Non-pigmented ciliary epithelial cell (primary cell): Measurements from ENCODE around the gene LZIC.
A peak's percentile ranks its signal among the peaks of the same experiment; 100 is the strongest.

Source experiments
- DNase-seq: peaks from one replicate; pipeline ENCODE4 v3.0.0-alpha.2; 2010; ENCODE audit warnings: low read depth

LZIC gene

GRCh38 chr1:9886092-9886742 is 57.0 kb downstream of the LZIC start:
- DNase-seq: no peak

DNA sequence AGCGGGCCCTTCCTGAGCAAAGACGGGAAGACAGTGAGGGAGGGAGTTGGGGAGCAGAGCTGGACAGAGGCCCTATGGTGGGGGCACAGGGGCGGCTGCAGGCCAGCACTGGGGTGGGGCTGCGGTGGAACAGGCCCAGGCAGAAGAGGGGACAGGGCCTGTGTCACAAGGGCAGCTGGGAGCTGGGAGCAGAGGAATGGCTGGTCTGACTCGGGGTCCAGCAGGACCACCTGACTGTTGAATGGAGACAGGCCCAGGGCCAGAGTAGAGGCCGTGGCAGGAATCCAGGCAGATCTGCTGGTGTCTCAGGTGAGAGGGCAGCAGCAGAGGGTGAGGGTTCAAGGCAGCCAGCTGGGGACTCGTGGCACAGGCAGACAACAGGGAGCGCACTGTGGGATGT is 58.4 kb downstream of the LZIC start:
- no peak for DNase-seq

DNA sequence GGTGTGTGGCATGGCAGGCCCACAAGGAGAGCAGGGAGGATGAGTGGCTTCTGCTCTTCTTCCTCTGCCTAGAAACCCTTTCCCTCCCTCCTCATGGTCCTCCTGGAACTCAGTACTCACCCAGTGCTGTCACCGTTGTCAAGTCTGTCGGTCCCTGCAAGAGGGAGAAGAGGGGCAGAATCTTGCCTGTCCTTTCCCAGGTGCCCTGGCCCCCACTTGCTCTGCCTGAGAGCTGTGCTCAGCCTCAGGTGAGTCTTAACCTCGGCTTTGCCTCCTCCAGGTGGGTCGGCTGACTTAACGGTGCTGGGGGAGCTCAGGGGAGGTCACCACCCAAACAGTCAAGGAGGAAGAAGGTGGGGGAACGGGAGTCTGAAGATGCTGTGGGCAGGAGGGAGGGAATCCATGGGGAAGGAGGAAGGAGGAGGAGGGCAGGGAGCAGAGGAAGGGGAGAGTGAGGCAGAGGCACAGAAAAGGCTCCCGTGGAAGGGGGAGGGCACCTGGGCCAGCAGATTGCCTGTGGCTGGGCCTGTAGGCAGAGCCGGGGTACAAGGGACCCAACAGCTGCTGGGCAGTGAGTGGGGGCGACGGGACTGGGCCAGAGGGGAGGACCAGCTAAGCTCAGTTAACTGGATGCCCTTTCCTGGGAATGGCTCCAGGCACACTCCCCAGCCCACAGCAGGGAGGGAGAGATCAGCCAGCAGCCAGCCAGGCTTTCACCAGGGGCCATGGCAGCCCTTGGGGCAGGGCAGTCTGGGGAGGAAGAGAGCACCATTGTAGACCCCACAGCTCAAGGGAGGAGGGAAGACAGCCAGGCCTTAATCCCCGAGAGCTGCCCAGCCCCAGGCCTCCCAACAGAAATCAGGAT is 59.4 kb downstream of the LZIC start:
- DNase-seq: no peak

DNA sequence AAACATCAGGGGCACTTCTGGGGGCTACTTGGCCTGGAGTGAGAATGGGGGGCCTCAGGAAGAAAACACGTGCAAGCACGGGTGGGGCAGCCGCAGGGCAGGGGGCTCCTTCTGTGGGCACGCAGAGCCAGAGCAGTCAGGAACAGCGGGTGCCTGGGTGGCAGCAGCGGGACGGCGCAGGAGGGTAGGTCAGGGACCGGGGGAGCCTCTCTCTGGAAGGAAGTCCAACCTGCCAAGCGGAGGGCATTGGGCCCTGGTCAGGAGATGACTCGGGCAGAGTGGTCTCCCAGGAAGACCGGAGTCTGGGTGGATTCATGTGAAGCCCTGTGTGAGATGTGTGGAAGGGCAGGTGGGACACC is 60.3 kb downstream of the LZIC start:
- DNase-seq: no peak

DNA sequence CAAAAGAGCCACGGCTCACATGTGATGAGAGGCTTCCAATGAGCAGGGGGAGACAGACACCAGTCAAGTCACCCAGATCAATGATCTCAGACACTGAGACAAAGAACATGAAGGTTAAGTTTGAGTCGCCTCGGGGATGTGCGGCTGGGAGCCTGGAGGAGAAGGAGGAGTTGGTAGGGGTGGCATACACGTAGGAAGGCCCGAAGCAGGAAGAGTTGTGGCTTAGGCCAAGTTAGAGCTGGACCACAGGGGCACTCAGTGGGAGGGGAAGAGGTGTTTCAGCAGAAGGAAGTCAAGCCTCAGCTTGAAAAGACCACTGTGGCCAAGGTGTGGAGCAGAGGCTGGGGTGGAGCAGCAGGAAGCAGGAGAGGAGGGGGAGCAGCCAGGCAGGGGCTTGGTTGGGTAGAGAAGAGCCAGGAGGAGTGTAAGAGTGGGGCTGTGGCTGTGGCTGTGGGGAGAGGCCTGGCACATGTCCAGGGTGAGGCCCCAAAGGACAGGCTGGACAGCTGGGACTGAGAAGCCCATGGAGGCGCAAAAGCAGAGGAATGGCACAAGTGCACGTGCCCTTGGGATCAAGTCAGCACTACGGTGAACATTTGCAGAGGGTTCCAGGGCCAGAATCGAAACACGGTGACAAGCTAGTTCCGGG is 60.8 kb downstream of the LZIC start:
- DNase-seq: no peak

DNA sequence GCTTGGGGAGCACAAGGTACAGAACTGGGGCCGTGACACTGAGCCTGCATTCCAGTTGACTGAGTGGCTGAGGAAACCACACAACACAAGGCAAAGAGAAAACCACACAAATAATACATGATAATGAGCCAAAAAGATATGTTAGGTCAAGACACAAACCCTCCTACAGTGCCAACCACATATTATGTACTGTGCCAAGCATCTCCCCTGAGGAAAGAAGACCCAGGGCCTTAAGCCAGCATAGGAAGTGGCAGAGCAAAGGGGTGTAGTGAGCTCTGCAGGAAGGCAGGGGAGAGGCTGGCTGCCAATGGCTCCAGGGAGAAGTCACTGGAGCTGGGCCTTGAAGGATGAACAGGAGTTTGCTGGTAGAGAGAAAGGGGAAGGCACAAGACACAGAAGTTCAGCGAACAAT is 61.3 kb downstream of the LZIC start:
- peak; percentile 36 for DNase-seq
